ENCODE data around the gene TMEM30B.

TMEM30B gene

DNA sequence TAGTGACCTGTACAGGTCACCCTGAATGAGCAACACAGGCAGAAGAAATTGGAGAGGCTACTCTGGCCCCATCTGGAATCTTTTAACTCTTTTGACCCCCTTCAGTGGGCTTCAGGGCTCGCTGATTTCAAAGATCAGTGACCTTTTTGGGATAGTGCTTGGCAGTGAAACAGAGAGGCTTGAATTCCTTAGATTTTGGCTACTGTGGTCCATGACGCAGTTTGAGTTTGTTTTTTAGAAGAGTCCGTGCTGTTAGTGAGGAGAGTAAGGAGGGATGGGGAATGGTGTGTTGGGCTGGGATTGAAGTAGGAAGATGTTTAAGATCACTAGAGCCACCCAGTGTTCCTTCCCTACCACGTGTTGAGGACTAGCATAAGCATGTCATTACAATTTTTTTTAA, 16.5 kb downstream of the TMEM30B start:
- Histone ChIP-seq H3K27ac (ENCODE audit: low read length) (no peak overlapping the region), H3K9ac (ENCODE audit: low read depth, low read length) (no peak overlapping the region), H3K36me3 (ENCODE audit: insufficient read depth, low read depth, low read length) (no peaks in the 10 kb centered on the region), H3K9me3 (ENCODE audit: insufficient read depth, low read depth, low read length) (no peaks in the 10 kb centered on the region), H3K4me3 (ENCODE audit: low read length) (no peak overlapping the region), H3K4me1 (ENCODE audit: insufficient read depth, low read length) (no peaks in the 10 kb centered on the region), H3K27me3 (ENCODE audit: insufficient read depth, low read length) (peaks cover under 1% of the 10 kb centered on the region; the same call in 1 of the 2 replicates)

DNA sequence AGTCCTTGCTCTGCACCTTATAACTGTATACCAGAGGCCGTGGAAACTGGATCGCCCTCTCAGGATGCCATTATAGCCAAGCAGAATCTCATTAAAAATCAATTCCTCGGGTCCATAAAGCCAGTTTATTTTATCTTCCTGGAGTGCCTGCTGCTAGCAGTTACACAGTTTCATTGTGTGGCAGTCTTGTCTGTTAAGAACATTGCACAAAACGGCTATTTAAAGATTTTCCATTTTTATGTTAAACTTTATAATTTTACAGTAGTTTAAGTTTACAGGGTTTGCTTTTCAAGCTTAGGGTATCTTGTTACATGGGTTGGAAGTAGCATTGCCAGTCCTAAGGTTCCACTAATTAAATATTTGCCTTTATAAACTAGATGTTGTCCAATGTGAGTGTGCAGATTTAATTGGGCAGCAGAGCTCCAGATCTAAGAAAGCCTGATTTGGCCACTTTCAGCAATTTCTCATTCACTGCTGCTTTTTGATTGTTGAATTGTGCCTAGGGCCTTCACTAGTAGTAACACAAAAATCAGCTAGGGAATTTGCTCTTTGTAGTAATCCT, 17.0 kb downstream of the TMEM30B start:
- Histone ChIP-seq H3K27me3 (ENCODE audit: insufficient read depth, low read length) (no peaks in the 10 kb centered on the region), H3K4me3 (ENCODE audit: low read length) (no peak overlapping the region), H3K36me3 (ENCODE audit: insufficient read depth, low read depth, low read length) (no peaks in the 10 kb centered on the region), H3K9me3 (ENCODE audit: insufficient read depth, low read depth, low read length) (no peaks in the 10 kb centered on the region), H3K27ac (ENCODE audit: low read length) (no peak overlapping the region), H3K9ac (ENCODE audit: low read depth, low read length) (no peak overlapping the region), H3K4me1 (ENCODE audit: insufficient read depth, low read length) (no peaks in the 10 kb centered on the region)

DNA sequence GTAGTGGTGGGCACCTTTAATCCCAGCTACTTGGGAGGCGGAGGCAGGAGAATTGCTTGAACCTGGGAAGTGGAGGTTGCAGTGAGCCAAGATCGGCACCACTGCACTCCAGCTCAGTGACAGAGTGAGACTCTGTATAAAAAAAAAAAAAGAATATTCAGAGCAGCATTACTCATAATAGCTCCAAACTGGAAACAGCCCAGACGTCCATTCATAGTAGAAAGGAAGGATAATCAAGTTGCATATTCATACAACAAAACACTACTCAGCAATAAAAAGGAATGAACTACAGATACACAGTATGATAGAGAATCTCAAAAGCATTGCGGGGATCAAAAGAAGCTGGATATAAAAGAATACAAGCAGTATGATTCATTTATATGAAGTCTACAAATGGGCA, 19.1 kb downstream of the TMEM30B start:
- H3K4me3 ChIP-seq (ENCODE audit: low read length), result no peak overlapping the region
- H3K27ac ChIP-seq (ENCODE audit: low read length), result no peak overlapping the region
- no peaks in the 10 kb centered on the region for H3K36me3 ChIP-seq (ENCODE audit: insufficient read depth, low read depth, low read length)
- H3K9me3 ChIP-seq (ENCODE audit: insufficient read depth, low read depth, low read length), result no peaks in the 10 kb centered on the region
- peaks cover under 1% of the 10 kb centered on the region; the same call in 1 of the 2 replicates for H3K27me3 ChIP-seq (ENCODE audit: insufficient read depth, low read length)
- no peak overlapping the region for H3K9ac ChIP-seq (ENCODE audit: low read depth, low read length)
- H3K4me1 ChIP-seq (ENCODE audit: insufficient read depth, low read length), result no peaks in the 10 kb centered on the region

DNA sequence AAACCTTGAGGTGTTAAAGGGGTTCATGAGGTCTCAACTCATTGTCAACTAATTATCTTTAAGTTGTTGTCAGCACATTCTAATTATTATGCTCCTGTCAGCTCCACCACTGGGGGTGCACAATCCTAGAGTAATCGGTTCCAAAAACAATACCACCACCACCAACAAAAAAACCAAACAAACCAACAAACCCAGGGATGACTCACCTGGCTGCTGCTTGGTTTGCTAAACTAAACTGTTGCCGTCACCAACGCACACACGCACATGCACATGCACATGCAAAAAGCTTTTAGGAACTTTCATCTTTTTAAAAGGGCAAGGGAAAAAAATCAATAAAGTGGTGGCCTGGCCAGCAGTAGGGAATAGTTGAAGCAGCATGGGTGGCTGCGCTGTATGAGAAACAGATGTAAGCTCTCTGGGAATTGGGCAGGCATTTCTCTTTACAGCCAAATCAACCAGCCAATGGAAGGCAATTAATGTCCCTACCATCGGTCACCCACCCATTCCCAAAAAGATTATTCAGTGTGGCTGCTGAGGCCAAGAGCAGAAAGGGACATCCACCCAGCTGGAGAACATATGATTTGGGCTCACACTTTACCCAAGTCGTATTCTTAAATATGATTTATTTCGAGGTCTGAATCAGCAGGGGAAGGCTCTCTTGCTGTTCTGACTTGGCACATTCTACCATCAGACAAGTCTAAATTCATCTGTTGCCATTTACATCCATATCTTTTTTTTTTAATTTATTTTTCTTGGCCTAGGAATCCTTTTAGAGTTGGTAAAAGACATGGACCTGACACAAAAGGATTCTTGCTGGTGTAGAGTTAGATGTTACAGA, 20.0 kb downstream of the TMEM30B start:
- Histone ChIP-seq H3K4me1 (ENCODE audit: insufficient read depth, low read length) (no peaks in the 10 kb centered on the region), H3K9ac (ENCODE audit: low read depth, low read length) (no peak overlapping the region), H3K36me3 (ENCODE audit: insufficient read depth, low read depth, low read length) (no peaks in the 10 kb centered on the region), H3K27ac (ENCODE audit: low read length) (no peak overlapping the region), H3K4me3 (ENCODE audit: low read length) (no peak overlapping the region), H3K9me3 (ENCODE audit: insufficient read depth, low read depth, low read length) (no peaks in the 10 kb centered on the region), H3K27me3 (ENCODE audit: insufficient read depth, low read length) (peaks cover 9% of the 10 kb centered on the region)

DNA sequence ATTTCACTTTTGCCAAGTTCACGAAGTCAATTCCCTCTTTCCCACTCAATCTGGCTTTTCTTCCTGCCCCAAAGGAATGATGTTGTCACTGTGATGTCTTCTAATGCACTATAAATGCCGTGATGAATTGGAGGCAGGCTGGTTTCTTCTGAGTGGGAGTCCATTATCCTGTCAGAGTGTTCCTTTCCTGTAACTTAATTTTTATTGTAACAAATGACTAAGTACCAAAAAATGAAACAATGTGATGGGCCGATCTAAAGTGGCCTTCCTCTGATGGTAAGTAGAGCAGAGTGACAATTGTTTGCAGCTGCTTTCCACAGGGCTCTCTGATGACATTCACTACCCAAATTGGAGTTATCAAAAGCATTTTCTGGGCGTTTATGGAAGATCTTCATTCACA, 22.2 kb downstream of the TMEM30B start:
- Histone ChIP-seq H3K27me3 (ENCODE audit: insufficient read depth, low read length) (peaks cover 28% of the 10 kb centered on the region), H3K36me3 (ENCODE audit: insufficient read depth, low read depth, low read length) (no peaks in the 10 kb centered on the region), H3K4me3 (ENCODE audit: low read length) (no peak overlapping the region), H3K27ac (ENCODE audit: low read length) (no peak overlapping the region), H3K9ac (ENCODE audit: low read depth, low read length) (no peak overlapping the region), H3K4me1 (ENCODE audit: insufficient read depth, low read length) (peaks cover 11% of the 10 kb centered on the region; the same call in 1 of the 2 replicates), H3K9me3 (ENCODE audit: insufficient read depth, low read depth, low read length) (no peaks in the 10 kb centered on the region)

DNA sequence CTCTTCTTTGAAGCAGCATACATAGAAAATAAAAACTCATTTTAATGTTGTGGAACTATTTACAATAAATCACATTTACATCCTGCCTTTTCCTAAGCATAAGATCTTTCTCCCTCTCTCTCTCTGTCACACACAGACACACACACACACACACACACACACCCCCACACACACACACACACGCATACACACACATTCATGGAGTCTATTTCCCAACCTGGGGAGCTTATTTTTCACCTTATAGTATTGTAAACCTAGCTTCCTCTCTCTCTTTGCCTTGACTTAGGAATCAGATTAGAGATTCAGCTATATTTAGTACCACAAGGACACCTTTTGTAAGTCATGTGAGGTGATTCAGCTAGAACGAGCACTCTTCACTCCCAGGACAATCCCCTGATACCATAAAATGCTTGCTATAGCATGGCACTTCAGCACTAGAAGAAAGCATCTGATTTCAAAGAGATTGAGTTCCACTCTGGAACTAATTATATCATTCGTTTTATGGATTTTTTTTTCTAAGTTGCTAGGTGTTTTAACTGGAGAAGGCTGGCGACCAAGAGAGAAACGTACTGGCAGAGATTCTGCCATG, 23.6 kb downstream of the TMEM30B start:
- H3K36me3 ChIP-seq (ENCODE audit: insufficient read depth, low read depth, low read length), result no peaks in the 10 kb centered on the region
- no peak overlapping the region for H3K4me3 ChIP-seq (ENCODE audit: low read length)

DNA sequence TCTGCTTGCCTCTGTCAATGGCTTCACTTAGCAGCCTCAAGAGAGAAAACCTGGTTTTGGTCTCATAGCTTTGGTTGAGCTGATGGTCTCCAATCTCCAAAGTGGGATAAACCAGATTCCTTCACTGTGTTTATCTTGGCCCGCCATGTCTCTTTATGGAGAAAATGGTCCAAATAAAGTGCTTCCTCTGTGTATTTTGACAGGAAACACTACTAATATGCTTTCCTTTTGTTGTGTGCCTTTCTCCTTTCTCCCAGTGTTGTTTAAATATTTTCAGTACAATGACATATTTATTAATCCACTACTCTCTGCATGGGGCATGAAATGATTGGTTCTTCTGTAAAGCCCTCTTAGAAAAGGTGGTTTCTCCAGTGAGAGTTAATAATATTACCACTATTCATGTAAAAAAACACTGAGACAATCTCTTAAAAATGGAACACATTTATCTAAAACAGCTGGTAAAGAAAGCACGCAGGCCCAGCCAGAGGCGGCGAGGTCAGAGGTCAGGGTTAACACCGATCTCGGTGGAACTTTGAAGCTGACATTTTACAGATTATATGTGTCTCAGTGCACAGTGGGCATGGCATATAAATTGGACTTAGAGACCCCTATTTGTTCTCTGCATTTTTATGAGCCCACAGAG, 24.2 kb downstream of the TMEM30B start:
- H3K27me3 ChIP-seq (ENCODE audit: insufficient read depth, low read length), result peaks cover 39% of the 10 kb centered on the region
- no peak overlapping the region for H3K4me3 ChIP-seq (ENCODE audit: low read length)
- peaks cover 11% of the 10 kb centered on the region; the same call in 1 of the 2 replicates for H3K4me1 ChIP-seq (ENCODE audit: insufficient read depth, low read length)
- H3K36me3 ChIP-seq (ENCODE audit: insufficient read depth, low read depth, low read length), result no peaks in the 10 kb centered on the region
- H3K9ac ChIP-seq (ENCODE audit: low read depth, low read length), result no peak overlapping the region
- no peaks in the 10 kb centered on the region for H3K9me3 ChIP-seq (ENCODE audit: insufficient read depth, low read depth, low read length)
- H3K27ac ChIP-seq (ENCODE audit: low read length), result no peak overlapping the region

More for the DNA sequence above, 23.6 kb downstream of the TMEM30B start:
- Histone ChIP-seq H3K4me1 (ENCODE audit: insufficient read depth, low read length) (peaks cover 11% of the 10 kb centered on the region; the same call in 1 of the 2 replicates), H3K9ac (ENCODE audit: low read depth, low read length) (no peak overlapping the region), H3K27ac (ENCODE audit: low read length) (no peak overlapping the region), H3K27me3 (ENCODE audit: insufficient read depth, low read length) (peaks cover 39% of the 10 kb centered on the region), H3K9me3 (ENCODE audit: insufficient read depth, low read depth, low read length) (no peaks in the 10 kb centered on the region)

DNA sequence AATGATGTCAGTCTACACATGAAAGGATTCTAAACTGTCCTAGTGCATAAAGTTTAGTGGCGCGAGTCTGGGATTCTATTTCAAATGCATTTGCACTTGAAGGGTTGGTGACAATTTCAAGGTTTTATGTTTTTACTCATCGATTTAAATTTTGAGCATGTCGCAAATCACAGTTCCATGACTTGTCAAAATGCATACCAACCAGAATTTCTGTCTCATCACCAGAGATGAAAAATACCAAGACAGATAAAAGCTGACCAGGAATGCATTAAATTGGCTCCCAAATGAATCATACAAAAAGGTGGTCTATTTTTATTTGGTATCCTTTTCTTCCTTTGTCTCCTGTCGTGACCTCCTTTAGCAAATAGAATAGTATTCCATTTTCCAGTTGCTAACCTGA, 25.2 kb downstream of the TMEM30B start:
- Histone ChIP-seq H3K4me3 (ENCODE audit: low read length) (no peak overlapping the region), H3K27ac (ENCODE audit: low read length) (no peak overlapping the region), H3K27me3 (ENCODE audit: insufficient read depth, low read length) (peaks cover 39% of the 10 kb centered on the region), H3K36me3 (ENCODE audit: insufficient read depth, low read depth, low read length) (no peaks in the 10 kb centered on the region), H3K9ac (ENCODE audit: low read depth, low read length) (no peak overlapping the region), H3K9me3 (ENCODE audit: insufficient read depth, low read depth, low read length) (no peaks in the 10 kb centered on the region), H3K4me1 (ENCODE audit: insufficient read depth, low read length) (peaks cover 11% of the 10 kb centered on the region; the same call in 1 of the 2 replicates)

DNA sequence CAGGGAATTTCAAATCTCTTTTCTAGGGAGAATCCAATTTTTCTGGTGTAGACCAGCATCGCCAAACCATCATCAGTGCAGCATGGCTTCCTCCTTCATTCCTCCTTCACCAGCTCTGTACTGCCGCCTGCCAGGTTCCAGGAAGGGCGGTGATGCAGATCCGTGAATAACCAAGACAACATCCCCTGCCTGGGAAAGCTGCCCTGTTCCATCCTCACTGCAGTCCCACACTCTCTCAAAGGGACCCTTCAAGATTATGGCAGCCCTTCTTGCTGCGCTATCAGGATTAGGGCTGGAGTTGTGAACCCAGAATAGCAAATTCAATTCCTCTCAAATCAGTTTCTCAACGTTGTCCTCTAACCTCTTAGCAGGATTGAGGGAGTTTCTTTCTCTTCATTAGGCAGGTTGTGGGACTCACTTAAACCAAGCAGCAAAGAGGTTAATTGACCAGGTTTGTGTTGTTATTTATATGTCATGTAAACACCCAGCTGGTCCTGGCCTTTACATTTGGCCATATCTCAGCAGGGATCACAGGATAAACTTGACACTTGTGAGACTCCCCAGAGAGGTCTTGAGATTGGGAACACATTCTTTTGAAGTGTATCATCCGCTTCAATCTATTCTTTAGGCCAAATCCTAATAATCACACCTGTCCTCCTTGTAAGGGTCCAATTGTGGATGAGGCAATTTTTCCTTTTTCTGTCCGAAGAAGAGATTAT, 26.2 kb downstream of the TMEM30B start:
- H3K27me3 ChIP-seq (ENCODE audit: insufficient read depth, low read length), result peaks cover 39% of the 10 kb centered on the region
- H3K4me3 ChIP-seq (ENCODE audit: low read length), result no peak overlapping the region
- no peak overlapping the region for H3K27ac ChIP-seq (ENCODE audit: low read length)

DNA sequence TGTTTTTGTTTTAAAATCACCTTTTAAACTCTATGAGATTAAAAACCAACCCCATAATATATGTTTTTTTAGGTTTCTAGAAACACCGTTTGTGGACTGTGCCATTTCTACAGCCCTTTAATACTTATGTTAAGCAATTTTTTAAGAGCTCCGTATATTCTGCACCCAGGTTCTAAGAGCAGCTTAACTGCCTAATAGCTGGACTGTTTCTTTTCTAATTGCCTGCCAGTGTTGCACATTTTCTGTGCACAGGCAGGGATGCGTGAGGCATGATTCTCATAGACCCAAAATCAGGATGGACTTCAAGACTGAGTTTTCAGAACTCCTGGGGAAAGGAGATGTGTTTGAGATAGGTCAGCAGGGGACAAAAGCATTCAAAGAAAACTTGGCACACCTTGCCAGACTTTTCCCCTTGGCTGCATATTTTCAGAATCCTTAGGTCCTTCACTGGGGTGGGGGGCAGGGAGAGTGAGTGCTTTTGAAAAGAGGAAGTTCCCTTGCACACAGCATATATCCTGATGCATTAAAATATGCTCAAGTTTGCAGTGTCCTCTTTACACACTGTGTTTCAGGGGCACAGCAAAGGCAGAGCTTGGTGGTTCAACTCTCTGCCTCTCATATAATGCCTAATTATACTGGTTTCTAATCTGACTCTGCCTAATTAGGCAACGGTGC, 27.9 kb downstream of the TMEM30B start:
- peaks cover 39% of the 10 kb centered on the region for H3K27me3 ChIP-seq (ENCODE audit: insufficient read depth, low read length)
- no peak overlapping the region for H3K27ac ChIP-seq (ENCODE audit: low read length)
- H3K9ac ChIP-seq (ENCODE audit: low read depth, low read length), result no peak overlapping the region

More for the DNA sequence above, 26.2 kb downstream of the TMEM30B start:
- Histone ChIP-seq H3K36me3 (ENCODE audit: insufficient read depth, low read depth, low read length) (no peaks in the 10 kb centered on the region), H3K9ac (ENCODE audit: low read depth, low read length) (no peak overlapping the region), H3K4me1 (ENCODE audit: insufficient read depth, low read length) (peaks cover 11% of the 10 kb centered on the region; the same call in 1 of the 2 replicates), H3K9me3 (ENCODE audit: insufficient read depth, low read depth, low read length) (no peaks in the 10 kb centered on the region)

More for the DNA sequence above, 27.9 kb downstream of the TMEM30B start:
- H3K4me1 ChIP-seq (ENCODE audit: insufficient read depth, low read length), result peaks cover 11% of the 10 kb centered on the region; the same call in 1 of the 2 replicates
- H3K9me3 ChIP-seq (ENCODE audit: insufficient read depth, low read depth, low read length), result no peaks in the 10 kb centered on the region
- H3K36me3 ChIP-seq (ENCODE audit: insufficient read depth, low read depth, low read length), result no peaks in the 10 kb centered on the region
- H3K4me3 ChIP-seq (ENCODE audit: low read length), result no peak overlapping the region
